Right atrium auricular region (tissue), 2 donors: ENCODE results near the gene OTULINL. TPM values are rescaled to one million over a fixed set of nuclear protein-coding genes. Genes with fewer than 3 reads are reported as not detected.

Experiments used
- DNase-seq: peaks from one replicate; pipeline ENCODE4 v3.0.0-alpha.2; 2019; ENCODE audit warnings: low spot score
- H3K27ac ChIP-seq, 2 donors: fragments of 200-600 bp; sonication (generic); 1 replicate in 1 of 2; 2 replicates in 1 of 2; pipeline ENCODE4 v1.5.1; 2016 to 2019
- H3K27me3 ChIP-seq, 2 donors: fragments of 200-600 bp; sonication (generic); one replicate each; pipeline versions ENCODE4 v1.5.1 to v1.6.0; 2017 to 2019
- H3K36me3 ChIP-seq: fragments of 200-600 bp; sonication (generic); one replicate; pipeline ENCODE4 v1.5.1; 2016
- H3K4me1 ChIP-seq, 2 donors: fragments of 200-600 bp; sonication (generic); one replicate each; pipeline versions ENCODE4 v1.5.1 to v1.6.0; 2017 to 2019
- H3K4me3 ChIP-seq, 2 donors: fragments of 200-600 bp; sonication (generic); 1 replicate in 1 of 2; 2 replicates in 1 of 2; pipeline ENCODE4 v1.5.1; 2017 to 2019; ENCODE audit warnings: mild to moderate bottlenecking in 1 of 2, moderate library complexity in 1 of 2
- H3K9me3 ChIP-seq, 2 donors: fragments of 200-600 bp; sonication (generic); one replicate each; pipeline ENCODE4 v1.5.1; 2019
- total RNA-seq, 2 donors: library from RNA; depleted of rRNA; stranded (reverse); fragments of >200 nt; gene quantifications; one replicate each; pipeline ENCODE4 v1.1.0, GENCODE V29; 2016
- TF ChIP-seq, protein P1 (sequence below), 2 donors: fragments of 200-600 bp; sonication (generic); IDR thresholded peaks; one replicate each; pipeline ENCODE4 v1.5.1; 2019; ENCODE audit warnings: antibody characterized with exemption in 2 of 2

Gene OTULINL
- total RNA-seq, 2 donors from 2014 or later = 1.6 to 2.1 TPM

DNA sequence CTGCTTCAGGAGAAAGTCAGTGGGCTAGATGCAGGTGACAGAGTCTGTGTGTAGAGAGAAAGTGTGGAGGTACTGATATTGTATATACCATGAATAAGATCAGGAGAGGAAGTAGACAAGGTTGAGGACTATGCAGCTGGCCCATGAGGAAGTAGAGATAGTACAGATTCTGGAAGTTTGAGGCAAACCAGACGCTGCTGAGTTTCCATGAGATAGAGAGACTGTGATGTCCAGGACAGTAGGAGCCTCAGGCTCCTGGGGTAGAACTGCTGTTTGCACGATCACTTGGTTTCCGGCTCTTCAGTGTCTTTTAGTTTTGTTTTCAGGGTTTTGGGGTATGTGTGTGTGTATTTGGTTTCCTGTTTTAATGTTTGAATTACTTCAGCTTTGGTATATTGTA, 13.6 kb downstream of the OTULINL start:
- Histone ChIP-seq H3K9me3 (no peaks in the 10 kb centered on the region), H3K27ac (no peak overlapping the region), H3K36me3 (no peaks in the 10 kb centered on the region), H3K27me3 (no peaks in the 10 kb centered on the region), H3K4me3 (no peak overlapping the region), H3K4me1 (no peaks in the 10 kb centered on the region)
- TF ChIP-seq, protein P1, sequence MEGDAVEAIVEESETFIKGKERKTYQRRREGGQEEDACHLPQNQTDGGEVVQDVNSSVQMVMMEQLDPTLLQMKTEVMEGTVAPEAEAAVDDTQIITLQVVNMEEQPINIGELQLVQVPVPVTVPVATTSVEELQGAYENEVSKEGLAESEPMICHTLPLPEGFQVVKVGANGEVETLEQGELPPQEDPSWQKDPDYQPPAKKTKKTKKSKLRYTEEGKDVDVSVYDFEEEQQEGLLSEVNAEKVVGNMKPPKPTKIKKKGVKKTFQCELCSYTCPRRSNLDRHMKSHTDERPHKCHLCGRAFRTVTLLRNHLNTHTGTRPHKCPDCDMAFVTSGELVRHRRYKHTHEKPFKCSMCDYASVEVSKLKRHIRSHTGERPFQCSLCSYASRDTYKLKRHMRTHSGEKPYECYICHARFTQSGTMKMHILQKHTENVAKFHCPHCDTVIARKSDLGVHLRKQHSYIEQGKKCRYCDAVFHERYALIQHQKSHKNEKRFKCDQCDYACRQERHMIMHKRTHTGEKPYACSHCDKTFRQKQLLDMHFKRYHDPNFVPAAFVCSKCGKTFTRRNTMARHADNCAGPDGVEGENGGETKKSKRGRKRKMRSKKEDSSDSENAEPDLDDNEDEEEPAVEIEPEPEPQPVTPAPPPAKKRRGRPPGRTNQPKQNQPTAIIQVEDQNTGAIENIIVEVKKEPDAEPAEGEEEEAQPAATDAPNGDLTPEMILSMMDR (IDR thresholded peaks at IDR 0.05) = no peak
- no peak for DNase-seq

- H3K27ac ChIP-seq = no peak overlapping the region
- no peaks in the 10 kb centered on the region for H3K9me3 ChIP-seq
- no peaks in the 10 kb centered on the region for H3K27me3 ChIP-seq
- no peak for DNase-seq
- no peaks in the 10 kb centered on the region for H3K36me3 ChIP-seq
- TF ChIP-seq, protein P1 (IDR thresholded peaks at IDR 0.05) = no peak
- H3K4me3 ChIP-seq = no peak overlapping the region
- H3K4me1 ChIP-seq = no peaks in the 10 kb centered on the region
Measured at GRCh38 chr5:14595891-14596290, 14.3 kb downstream of the OTULINL start.

- Histone ChIP-seq H3K36me3 (no peaks in the 10 kb centered on the region), H3K9me3 (no peaks in the 10 kb centered on the region), H3K27me3 (no peaks in the 10 kb centered on the region), H3K4me3 (no peak overlapping the region), H3K4me1 (no peaks in the 10 kb centered on the region), H3K27ac (no peak overlapping the region)
- DNase-seq = no peak
- TF ChIP-seq, protein P1 (IDR thresholded peaks at IDR 0.05) = no peak
Measured at GRCh38 chr5:14597080-14597479, 15.5 kb downstream of the OTULINL start.

DNA sequence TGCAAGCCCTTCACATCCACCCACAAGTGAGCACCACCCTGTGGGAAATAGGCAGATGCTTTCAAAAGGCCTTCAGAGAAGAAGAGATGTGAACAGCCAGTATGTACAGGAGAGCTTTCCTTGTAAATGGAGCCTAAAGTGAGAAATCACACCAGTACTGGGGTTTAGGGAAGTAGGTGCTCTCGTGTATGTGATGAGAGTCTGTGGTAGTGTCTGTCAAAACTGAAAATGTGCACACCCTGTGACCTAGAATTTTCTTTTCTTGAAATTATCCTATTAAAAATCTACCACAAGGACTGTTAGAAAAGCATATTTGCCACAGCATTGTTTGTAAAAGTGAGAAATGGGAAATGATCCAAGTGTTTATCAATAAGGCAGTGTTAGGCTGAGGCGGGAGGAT, 16.6 kb downstream of the OTULINL start:
- DNase-seq = no peak
- H3K27ac ChIP-seq = no peak overlapping the region
- H3K4me1 ChIP-seq = no peaks in the 10 kb centered on the region
- TF ChIP-seq, protein P1 (IDR thresholded peaks at IDR 0.05) = no peak
- no peak overlapping the region for H3K4me3 ChIP-seq
- no peaks in the 10 kb centered on the region for H3K27me3 ChIP-seq
- no peaks in the 10 kb centered on the region for H3K36me3 ChIP-seq
- no peaks in the 10 kb centered on the region for H3K9me3 ChIP-seq

- Histone ChIP-seq H3K27ac (no peak overlapping the region), H3K9me3 (no peaks in the 10 kb centered on the region), H3K4me3 (no peak overlapping the region), H3K36me3 (no peaks in the 10 kb centered on the region), H3K27me3 (no peaks in the 10 kb centered on the region), H3K4me1 (no peaks in the 10 kb centered on the region)
- no peak for DNase-seq
- TF ChIP-seq, protein P1 (IDR thresholded peaks at IDR 0.05) = no peak
Measured at GRCh38 chr5:14599476-14600127, 18.0 kb downstream of the OTULINL start.

DNA sequence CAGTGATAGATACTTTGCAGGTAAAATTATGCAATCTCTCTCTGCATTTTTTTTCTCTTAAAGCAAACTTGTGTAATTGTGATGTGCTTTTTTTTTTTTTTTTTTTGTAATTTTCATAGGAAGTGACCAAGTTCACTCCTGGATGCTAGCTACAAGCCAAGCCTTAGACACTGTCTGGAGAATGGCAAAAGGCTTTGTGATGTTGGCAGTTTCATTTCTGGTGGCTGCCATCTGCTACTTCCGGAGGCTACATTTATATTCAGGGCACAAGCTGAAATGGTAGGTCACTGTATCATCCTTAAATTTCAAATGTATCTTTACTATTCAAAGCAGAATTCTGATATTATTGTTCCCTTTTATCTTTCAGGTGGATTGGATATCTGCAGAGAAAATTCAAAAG, 19.3 kb downstream of the OTULINL start:
- Histone ChIP-seq H3K4me3 (no peak overlapping the region), H3K9me3 (no peaks in the 10 kb centered on the region), H3K27ac (no peak overlapping the region), H3K36me3 (no peaks in the 10 kb centered on the region), H3K4me1 (no peaks in the 10 kb centered on the region), H3K27me3 (no peaks in the 10 kb centered on the region)
- no peak for DNase-seq
- TF ChIP-seq, protein P1 (IDR thresholded peaks at IDR 0.05) = no peak
